ENCODE data around the gene SLC25A31.

The SLC25A31 gene

DNA sequence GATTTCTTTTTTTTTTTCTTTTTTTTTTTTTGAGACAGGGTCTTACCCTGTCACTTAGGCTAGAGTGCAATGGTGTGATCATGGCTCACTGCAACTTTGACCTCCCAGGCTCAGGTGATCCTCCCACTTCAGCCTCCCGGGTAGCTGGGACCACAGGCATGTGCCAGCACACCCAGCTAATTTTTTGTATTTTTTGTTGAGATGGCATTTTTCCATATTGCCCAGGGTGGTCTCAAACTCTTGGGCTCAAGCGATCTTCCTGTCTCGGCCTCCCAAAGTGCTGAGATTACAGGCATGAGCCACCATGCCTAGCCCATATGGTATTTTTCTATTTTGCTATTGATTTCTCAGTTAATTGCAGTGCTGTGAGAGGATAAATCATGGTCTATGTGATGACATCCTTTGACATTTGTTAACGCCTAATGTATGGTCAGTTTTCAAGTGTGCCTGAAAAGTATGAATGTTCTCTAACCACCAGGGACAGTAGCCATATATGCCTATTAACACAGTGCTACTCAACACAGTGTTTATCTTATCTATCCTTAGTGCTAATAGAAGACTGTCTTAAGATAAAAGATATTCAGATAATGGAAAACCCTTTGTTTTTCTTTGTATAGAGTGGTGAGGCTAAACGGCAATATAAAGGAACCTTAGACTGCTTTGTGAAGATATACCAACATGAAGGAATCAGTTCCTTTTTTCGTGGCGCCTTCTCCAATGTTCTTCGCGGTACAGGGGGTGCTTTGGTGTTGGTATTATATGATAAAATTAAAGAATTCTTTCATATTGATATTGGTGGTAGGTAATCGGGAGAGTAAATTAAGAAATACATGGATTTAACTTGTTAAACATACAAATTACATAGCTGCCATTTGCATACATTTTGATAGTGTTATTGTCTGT lies 42.8 kb downstream of the SLC25A31 start:
- no peak overlapping the region for H3K4me3 ChIP-seq (ENCODE audit: low read depth, low read length)
- in situ Hi-C loops (cut with HindIII; ENCODE audit: low sequenced_read_pairs) = no loop called here
- no peak for DNase-seq (ENCODE audit: low read depth)
- TF ChIP-seq, protein P1, sequence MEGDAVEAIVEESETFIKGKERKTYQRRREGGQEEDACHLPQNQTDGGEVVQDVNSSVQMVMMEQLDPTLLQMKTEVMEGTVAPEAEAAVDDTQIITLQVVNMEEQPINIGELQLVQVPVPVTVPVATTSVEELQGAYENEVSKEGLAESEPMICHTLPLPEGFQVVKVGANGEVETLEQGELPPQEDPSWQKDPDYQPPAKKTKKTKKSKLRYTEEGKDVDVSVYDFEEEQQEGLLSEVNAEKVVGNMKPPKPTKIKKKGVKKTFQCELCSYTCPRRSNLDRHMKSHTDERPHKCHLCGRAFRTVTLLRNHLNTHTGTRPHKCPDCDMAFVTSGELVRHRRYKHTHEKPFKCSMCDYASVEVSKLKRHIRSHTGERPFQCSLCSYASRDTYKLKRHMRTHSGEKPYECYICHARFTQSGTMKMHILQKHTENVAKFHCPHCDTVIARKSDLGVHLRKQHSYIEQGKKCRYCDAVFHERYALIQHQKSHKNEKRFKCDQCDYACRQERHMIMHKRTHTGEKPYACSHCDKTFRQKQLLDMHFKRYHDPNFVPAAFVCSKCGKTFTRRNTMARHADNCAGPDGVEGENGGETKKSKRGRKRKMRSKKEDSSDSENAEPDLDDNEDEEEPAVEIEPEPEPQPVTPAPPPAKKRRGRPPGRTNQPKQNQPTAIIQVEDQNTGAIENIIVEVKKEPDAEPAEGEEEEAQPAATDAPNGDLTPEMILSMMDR (IDR thresholded peaks at IDR 0.05; ENCODE audit: low read depth, low read length, missing control alignments) = no peak

DNA sequence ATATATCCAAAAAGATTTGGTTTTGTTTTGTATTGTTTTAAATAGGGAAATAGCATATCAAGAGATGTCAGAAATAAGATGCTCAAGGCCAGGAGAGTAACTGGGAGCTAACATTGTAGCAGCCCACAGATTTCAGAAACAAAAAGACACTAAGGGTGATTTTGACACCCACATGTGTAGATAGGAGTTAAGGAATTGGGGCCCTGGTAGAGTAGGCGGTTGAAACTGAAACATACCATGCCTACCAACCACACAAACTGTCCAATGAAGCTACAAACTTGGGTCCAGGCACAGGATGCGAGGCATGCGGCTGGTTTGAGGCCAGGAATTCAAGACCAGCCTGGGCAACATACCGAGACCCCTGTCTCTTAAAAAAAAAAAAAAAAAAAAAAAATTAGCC lies 45.6 kb downstream of the SLC25A31 start:
- H3K4me3 ChIP-seq (ENCODE audit: low read depth, low read length) = no peak overlapping the region
- TF ChIP-seq, protein P1 (IDR thresholded peaks at IDR 0.05; ENCODE audit: low read depth, low read length, missing control alignments) = no peak
- DNase-seq (ENCODE audit: low read depth) = no peak
- in situ Hi-C loops (cut with HindIII; ENCODE audit: low sequenced_read_pairs) = no loop called here

DNA sequence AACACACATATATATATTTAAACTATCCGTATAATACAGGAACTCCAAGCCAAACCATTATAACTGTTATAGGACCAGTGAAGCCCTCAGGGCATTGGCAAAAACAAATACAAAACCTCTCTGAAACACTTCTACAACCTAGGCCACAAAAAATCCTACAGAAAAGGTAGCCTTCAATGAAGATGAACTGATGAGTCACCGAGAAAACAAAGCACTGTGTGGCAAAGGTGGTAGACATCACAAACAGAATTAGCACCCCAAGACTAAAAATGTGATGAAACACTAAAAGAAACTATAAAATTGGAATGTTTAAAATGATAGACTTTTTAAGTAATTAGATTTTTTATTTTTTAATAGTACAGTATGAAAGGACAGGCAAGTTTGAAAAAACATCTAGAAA lies 46.4 kb downstream of the SLC25A31 start:
- H3K4me3 ChIP-seq (ENCODE audit: low read depth, low read length) = no peak overlapping the region
- TF ChIP-seq, protein P1 (IDR thresholded peaks at IDR 0.05; ENCODE audit: low read depth, low read length, missing control alignments) = no peak
- DNase-seq (ENCODE audit: low read depth) = no peak
- in situ Hi-C loops (cut with HindIII; ENCODE audit: low sequenced_read_pairs) = no loop called here

DNA sequence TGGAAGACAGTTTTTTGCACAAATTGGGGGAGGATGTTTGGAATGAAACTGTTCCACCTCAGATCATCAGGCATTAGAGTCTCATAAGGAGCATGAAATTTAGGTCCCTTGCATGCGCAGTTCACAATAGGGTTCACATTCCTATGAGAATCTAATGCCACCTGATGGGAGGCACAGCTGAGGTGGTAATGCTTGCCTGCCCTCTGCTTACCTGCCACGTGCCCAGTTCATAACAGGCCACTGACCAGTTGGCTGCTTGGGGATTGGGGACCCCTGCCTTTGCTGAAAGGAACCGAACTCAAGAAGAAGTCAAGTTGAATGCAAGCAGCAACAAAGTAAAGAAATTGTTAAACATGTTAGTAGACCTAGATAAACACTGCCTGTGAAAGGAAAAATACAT lies 47.3 kb downstream of the SLC25A31 start:
- H3K4me3 ChIP-seq (ENCODE audit: low read depth, low read length) = no peak overlapping the region
- in situ Hi-C loops (cut with HindIII; ENCODE audit: low sequenced_read_pairs) = no loop called here
- TF ChIP-seq, protein P1 (IDR thresholded peaks at IDR 0.05; ENCODE audit: low read depth, low read length, missing control alignments) = no peak
- DNase-seq (ENCODE audit: low read depth) = no peak

DNA sequence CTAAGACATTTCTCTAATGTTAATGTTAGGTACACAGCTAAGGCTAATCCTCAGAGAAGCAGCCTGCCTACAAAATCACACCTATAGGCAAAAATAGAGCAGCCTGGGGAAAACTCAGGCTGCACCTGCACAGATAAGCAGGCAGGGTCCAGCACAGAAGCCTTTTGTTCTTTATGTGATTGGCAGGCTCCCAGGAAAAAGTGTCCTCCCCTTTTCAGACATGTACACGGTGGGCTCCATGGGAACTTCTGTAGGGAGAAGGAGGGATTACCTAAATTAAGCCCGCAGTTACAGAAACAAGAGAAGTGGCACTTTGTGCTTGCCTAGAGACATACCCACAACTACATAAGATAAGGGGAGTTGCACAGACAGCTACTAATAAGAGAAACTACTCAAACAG lies 47.9 kb downstream of the SLC25A31 start:
- TF ChIP-seq, protein P1 (IDR thresholded peaks at IDR 0.05; ENCODE audit: low read depth, low read length, missing control alignments) = no peak
- in situ Hi-C loops (cut with HindIII; ENCODE audit: low sequenced_read_pairs) = no loop called here
- H3K4me3 ChIP-seq (ENCODE audit: low read depth, low read length) = no peak overlapping the region
- no peak for DNase-seq (ENCODE audit: low read depth)

DNA sequence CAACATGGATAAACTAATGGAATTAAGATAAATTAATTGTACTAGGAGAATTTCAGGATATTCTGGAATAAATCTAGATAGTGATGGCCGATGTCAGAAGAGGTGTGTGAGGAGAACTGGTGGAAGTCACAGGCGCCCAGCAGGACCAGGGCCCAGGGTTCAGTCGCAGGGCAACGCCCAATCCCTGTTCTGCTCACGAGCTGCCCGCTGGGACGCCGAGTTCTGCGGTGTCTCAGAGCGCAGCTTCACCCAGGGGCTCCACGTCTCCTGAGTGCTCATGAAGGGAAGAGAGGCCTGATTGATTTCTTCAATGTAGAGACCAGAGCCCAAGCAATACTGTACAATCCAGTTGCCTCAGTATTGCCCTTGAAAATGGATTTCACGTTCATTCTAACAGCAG lies 50.4 kb downstream of the SLC25A31 start:
- in situ Hi-C loops (cut with HindIII; ENCODE audit: low sequenced_read_pairs) = no loop called here
- DNase-seq (ENCODE audit: low read depth) = no peak
- TF ChIP-seq, protein P1 (IDR thresholded peaks at IDR 0.05; ENCODE audit: low read depth, low read length, missing control alignments) = no peak

More for the DNA sequence above, 50.4 kb downstream of the SLC25A31 start:
- no peak overlapping the region for H3K4me3 ChIP-seq (ENCODE audit: low read depth, low read length)

Data from astrocyte of the cerebellum (primary cell).